Measurements from ENCODE around the gene KCTD3. TPM values are rescaled to one million over a fixed set of nuclear protein-coding genes. Genes with fewer than 3 reads are reported as not detected.

Gene KCTD3
- total and polyA plus RNA-seq, 2 of the 13 experiments (the other 11 are each of a cell fraction or from before 2014, with no cell fraction given): 49.8 to 68.1 TPM

DNA sequence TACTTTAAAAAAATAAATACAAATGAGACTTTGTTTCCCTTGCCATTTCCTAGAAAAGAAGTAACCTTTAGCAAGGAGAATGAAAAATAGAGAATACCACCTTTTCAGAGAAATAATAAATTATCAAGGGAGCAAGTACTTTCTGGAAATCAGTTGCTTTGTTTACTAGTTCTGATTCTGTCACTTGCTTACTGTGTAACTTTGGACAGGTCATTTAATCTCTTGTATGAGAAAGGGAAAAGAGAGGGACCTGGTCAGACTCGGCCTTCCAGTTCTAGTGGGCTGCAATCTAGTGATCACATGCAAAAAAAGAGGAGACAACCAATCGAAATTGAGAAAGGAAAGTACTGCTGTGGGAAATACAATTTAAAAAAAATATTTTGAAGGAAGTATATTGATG, 34.2 kb downstream of the KCTD3 start:
- ChIA-PET POLR2A (no interaction called here), CTCF (ENCODE audit: low intra/inter-chr PET ratio, low total read pairs) (no interaction called here)
- Histone ChIP-seq H4K20me1 (ENCODE audit: insufficient read depth, low read length) (0 out of 2 replicates have a peak, but pooled peaks cover 2% of the 10 kb centered on the region), H3K27me3 (ENCODE audit: control insufficient read depth in 1 of 2, insufficient read depth in 2 of 2, low read length in 2 of 2) (no peaks in the 10 kb centered on the region), H2AFZ (ENCODE audit: low read length) (no peak overlapping the region), H3K36me3 (replicated peaks in 1 of 2; ENCODE audit: control insufficient read depth in 1 of 2, insufficient read depth in 2 of 2, low read length in 2 of 2) (peaks cover 1 to 44% of the 10 kb centered on the region in 2 experiments), H3K4me1 (ENCODE audit: insufficient read depth, low read length) (peaks cover 33% of the 10 kb centered on the region), H3K4me3 (replicated peaks in 1 of 3; ENCODE audit: insufficient read depth in 1 of 3, low read depth in 2 of 3, low read length in 3 of 3) (no peak overlapping the region), H3K9me3 (ENCODE audit: low read length) (no peaks in the 10 kb centered on the region), H3K79me2 (ENCODE audit: insufficient read depth, low read length) (no peaks in the 10 kb centered on the region), H3K27ac (ENCODE audit: extremely low read length, insufficient read depth, low read length) (no peak overlapping the region), H3K9ac (ENCODE audit: insufficient read depth, low read depth, low read length) (no peak overlapping the region), H3K4me2 (ENCODE audit: low read depth, low read length) (no peak overlapping the region)
- in situ Hi-C loops (cut with HindIII; ENCODE audit: extremely low pct_ligation_motif_present, low pct_unique_long_range_greater_than_20kb) (no loop called here), intact Hi-C loops (cut with micrococcal nuclease; ENCODE audit: unreplicated experiment) (no loop called here)
- FAIRE-seq (no peak), DNase-seq (ENCODE audit: low spot score) (no peak), ATAC-seq (no peak)
- 72% methylated on average over 2 of the region's 2 CpGs for WGBS (ENCODE audit: low lambda C conversion rate)
- BruUV-seq (replicated peaks): no TSS peak
- no peak for TF ChIP-seq FOSL1 (CRISPR knock-in tag; IDR thresholded peaks at IDR 0.05; ENCODE audit: borderline replicate concordance)
- no peak for TF ChIP-seq MIXL1 (CRISPR knock-in tag; IDR thresholded peaks at IDR 0.05)
- no peak for TF ChIP-seq USF2 (IDR thresholded peaks at IDR 0.05; ENCODE audit: low read depth, low read length)
- no peak for TF ChIP-seq USF2 (CRISPR knock-in tag; IDR thresholded peaks at IDR 0.05; ENCODE audit: borderline replicate concordance)
- no peak for TF ChIP-seq SNAI1 (CRISPR knock-in tag; IDR thresholded peaks at IDR 0.05; ENCODE audit: borderline replicate concordance)
- no peak for TF ChIP-seq SKI (IDR thresholded peaks at IDR 0.05; ENCODE audit: partially characterized antibody)
- no peak for TF ChIP-seq ZNF746 (CRISPR knock-in tag; IDR thresholded peaks at IDR 0.05)
- no peak for TF ChIP-seq ZNF749 (CRISPR knock-in tag; IDR thresholded peaks at IDR 0.05; ENCODE audit: borderline replicate concordance)
- no peak for TF ChIP-seq PCBP2 (optimal IDR thresholded peaks at IDR 0.05; ENCODE audit: low read depth, low read length, poor library complexity, severe bottlenecking)
- TF ChIP-seq ATF7 (IDR thresholded peaks at IDR 0.05): no peak
- TF ChIP-seq ATF7 (CRISPR knock-in tag; IDR thresholded peaks at IDR 0.05): no peak
- TF ChIP-seq, protein P1, sequence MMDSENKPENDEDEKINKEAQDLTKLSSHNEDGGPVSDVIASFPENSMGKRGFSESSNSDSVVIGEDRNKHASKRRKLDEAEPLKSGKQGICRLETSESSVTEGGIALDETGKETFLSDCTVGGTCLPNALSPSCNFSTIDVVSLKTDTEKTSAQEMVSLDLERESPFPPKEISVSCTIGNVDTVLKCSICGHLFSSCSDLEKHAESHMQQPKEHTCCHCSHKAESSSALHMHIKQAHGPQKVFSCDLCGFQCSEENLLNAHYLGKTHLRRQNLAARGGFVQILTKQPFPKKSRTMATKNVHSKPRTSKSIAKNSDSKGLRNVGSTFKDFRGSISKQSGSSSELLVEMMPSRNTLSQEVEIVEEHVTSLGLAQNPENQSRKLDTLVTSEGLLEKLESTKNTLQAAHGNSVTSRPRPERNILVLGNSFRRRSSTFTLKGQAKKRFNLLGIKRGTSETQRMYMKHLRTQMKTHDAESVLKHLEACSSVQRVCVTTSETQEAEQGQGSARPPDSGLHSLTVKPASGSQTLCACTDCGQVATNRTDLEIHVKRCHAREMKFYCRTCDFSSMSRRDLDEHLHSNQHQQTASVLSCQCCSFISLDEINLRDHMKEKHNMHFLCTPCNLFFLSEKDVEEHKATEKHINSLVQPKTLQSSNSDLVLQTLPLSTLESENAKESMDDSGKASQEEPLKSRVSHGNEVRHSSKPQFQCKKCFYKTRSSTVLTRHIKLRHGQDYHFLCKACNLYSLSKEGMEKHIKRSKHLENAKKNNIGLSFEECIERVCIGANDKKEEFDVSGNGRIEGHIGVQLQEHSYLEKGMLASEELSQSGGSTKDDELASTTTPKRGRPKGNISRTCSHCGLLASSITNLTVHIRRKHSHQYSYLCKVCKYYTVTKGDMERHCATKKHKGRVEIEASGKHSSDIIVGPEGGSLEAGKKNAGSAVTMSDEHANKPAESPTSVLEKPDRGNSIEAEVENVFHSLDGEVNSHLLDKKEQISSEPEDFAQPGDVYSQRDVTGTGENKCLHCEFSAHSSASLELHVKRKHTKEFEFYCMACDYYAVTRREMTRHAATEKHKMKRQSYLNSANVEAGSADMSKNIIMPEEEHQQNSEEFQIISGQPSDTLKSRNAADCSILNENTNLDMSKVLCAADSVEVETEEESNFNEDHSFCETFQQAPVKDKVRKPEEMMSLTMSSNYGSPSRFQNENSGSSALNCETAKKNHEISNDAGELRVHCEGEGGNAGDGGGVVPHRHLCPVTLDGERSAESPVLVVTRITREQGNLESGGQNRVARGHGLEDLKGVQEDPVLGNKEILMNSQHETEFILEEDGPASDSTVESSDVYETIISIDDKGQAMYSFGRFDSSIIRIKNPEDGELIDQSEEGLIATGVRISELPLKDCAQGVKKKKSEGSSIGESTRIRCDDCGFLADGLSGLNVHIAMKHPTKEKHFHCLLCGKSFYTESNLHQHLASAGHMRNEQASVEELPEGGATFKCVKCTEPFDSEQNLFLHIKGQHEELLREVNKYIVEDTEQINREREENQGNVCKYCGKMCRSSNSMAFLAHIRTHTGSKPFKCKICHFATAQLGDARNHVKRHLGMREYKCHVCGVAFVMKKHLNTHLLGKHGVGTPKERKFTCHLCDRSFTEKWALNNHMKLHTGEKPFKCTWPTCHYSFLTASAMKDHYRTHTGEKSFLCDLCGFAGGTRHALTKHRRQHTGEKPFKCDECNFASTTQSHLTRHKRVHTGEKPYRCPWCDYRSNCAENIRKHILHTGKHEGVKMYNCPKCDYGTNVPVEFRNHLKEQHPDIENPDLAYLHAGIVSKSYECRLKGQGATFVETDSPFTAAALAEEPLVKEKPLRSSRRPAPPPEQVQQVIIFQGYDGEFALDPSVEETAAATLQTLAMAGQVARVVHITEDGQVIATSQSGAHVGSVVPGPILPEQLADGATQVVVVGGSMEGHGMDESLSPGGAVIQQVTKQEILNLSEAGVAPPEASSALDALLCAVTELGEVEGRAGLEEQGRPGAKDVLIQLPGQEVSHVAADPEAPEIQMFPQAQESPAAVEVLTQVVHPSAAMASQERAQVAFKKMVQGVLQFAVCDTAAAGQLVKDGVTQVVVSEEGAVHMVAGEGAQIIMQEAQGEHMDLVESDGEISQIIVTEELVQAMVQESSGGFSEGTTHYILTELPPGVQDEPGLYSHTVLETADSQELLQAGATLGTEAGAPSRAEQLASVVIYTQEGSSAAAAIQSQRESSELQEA (CRISPR knock-in tag; IDR thresholded peaks at IDR 0.05; ENCODE audit: not compliant biosample characterization): no peak
- no peak for TF ChIP-seq ZNF879 (CRISPR knock-in tag; IDR thresholded peaks at IDR 0.05)
- TF ChIP-seq HNRNPL (IDR thresholded peaks at IDR 0.05; ENCODE audit: low read depth, low read length): no peak
- TF ChIP-seq PITX1 (CRISPR knock-in tag; IDR thresholded peaks at IDR 0.05): no peak

All from HepG2 (cell line).